RPMI8226 (cell line): ENCODE measurements around the gene SETBP1.

Source experiments
- DNase-seq: peaks from one replicate; pipeline ENCODE4 v3.0.0-alpha.2; 2015

The SETBP1 gene

DNA sequence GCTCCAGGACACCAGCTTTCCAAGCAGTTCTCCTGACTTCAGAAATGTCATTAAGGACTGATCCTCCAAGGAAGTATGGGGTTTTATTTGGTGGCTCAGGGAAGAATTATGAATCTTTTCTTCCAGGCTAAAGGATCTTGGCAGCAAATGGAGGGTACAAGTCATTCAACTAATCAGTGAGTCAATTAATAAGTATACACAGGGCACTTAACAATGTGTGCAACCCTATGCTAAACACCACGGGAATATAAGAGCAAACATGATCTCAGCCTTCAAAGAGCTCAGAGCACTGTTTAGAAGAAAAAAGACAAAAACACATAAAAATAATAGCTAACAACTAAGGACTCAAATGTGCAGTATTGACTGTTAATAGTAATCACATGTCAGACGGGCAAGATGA is 234.5 kb downstream of the SETBP1 start:
- DNase-seq = no peak

- no peak for DNase-seq
These were observed 235.0 kb downstream of the SETBP1 start for GRCh38 chr18:44915661-44916060.

GRCh38 chr18:44916429-44917207 is 235.9 kb downstream of the SETBP1 start:
- no peak for DNase-seq

DNA sequence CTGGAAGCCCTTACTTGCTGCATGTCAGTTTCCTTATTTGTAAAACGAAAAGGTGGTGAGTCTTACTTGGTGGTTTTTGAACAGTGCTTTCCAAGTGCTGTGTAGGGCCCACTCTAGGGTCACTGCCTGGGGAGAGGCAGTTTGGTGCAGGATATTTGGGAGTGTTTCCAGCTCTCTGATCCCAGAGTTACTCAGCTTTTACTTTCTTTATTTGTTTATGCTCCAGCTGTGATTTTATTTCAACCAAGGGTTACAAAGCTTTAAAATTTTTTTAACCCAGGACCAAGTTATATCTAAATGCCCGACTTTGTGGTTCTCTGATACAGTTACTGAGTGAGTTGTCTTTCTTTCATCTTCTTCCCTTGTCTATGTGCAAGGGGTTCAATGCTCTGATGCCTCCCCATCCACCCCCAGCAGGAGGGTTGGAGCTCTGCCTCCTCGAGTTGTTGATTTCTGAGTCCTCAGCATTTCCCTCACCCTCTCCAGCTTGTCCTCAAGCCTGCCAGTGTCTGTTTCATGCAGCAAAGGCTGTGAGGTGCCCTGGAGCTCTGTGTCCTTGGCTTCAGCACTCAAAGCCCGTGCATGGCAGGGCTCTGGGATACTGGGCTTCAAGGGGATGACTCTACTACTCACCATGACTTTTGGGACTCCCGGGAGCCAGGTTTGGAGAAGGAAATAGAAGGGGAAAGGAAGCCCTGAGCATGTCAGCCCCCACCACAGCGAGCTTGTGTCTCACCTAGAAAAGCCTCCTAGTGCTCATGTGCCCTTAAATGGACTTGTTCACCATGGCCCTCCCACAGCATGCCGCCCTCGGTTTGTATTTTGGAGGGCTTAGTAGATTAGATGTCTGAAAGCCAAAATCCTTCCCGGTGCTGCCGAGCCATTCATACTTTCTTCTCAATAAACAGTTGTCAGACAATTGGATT is 236.8 kb downstream of the SETBP1 start:
- no peak for DNase-seq

DNA sequence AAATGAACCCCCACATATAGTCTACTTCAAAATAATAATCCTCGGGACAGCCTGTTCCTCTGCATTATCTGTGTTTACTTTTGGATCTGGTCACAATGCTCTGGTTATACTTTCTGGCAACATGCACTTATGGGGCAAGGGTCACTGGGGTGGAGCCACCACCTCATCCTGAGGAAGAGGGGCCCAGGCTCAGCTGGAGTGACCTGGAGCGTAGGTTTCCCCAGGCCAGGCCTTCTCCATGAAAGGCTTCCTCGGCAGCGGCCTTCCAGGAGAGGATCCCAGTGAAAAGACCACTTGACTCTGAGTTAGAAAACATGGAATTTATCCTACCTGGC is 237.4 kb downstream of the SETBP1 start:
- no peak for DNase-seq

DNA sequence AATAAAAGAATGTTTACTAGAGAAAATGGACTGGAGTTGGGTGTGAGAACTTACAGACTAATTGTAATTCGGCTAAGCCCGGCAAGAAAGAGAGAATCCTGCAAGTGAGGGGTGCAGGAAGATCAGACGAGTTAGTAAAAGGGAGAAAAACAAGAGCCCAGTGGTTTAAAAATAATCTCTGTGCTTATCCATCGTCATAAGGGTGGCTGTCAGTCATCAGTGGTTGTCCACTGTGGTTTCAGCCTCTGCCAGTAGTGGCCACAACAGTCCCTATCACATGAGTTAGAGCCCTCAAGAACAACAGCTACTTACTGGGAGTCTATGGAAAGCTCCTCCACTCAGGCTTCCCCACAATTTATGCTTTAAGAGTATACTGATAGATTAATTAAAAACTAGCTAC is 239.8 kb downstream of the SETBP1 start:
- DNase-seq = no peak

DNA sequence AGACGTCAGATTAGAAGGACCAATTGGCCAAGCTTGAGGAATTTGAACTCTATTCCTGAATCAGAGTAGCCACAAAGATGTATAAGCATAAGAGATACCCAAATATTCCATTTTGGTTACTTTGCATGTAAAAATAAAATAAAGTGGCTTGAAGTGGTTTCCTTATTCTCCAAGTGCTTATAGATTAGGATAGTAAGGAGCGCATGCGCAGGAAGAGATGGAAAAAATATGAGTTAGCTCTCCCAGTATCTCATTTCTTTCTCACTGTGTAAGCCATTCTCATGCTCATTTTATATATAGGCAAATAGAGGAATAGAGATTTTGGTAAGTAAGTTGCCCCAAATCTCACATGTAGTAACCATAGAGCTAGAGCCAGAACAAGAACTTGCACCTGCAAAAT is 241.3 kb downstream of the SETBP1 start:
- no peak for DNase-seq

- DNase-seq = no peak
These were observed 242.3 kb downstream of the SETBP1 start for GRCh38 chr18:44922968-44923367.

- no peak for DNase-seq
These were observed 244.3 kb downstream of the SETBP1 start for GRCh38 chr18:44924785-44925499.

- no peak for DNase-seq
These were observed 246.6 kb downstream of the SETBP1 start for GRCh38 chr18:44927127-44927849.

DNA sequence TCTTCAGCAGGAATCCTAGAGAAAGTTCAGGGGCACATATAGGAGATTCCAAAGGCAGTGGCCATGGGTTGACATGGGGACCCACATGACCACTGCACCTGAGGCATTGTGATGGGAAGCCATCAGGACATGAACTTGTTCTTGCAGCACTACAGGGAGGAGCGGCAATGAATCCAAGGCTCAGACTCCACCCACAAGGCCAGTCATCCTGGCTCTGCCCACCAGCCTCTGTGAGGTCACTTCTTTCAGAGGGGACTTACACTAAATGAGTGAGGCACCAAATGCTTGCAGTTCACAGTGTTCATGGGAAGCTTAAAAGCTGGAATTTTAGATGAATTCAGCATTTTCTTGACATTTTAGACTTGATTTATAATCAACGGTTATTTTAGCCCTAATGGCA is 254.2 kb downstream of the SETBP1 start:
- no peak for DNase-seq

GRCh38 chr18:44935455-44935854 is 254.8 kb downstream of the SETBP1 start:
- no peak for DNase-seq

GRCh38 chr18:44936485-44936884 is 255.8 kb downstream of the SETBP1 start:
- DNase-seq = no peak

DNA sequence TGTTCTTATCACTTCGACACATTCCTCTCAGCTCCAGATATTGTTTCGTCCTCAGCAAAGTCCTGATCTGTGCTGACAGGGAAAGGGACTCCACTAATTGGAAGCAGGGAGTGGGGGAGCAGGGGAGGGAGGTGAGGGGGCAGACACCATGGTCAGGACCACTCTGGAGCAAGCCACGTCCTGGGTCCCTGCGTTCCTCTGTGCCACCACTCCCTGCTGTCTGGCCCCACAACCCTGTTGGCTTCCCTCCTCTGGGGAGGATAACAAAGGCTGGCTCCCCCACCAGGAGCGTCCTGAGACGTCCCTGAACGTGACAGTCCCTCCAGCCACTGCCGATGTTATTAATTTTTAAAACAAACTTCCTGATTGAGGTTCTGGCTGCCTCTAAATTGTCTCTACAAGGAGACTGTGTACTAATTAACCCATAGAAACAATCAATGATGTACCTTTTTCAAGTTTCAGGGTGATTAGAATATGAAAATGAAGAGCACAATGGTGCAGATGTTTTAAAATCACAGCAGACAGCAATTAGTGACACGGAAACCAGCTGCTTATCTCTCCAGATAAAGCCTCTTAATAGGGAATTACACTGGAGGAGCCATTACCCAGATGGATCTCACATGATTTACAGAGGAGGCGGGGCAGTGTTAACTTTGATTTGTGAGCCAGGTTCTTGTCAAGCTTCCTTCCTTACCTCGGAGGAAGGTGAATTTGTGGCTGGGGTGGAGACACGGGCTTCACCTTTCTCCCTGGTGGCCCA is 257.5 kb downstream of the SETBP1 start:
- no peak for DNase-seq

DNA sequence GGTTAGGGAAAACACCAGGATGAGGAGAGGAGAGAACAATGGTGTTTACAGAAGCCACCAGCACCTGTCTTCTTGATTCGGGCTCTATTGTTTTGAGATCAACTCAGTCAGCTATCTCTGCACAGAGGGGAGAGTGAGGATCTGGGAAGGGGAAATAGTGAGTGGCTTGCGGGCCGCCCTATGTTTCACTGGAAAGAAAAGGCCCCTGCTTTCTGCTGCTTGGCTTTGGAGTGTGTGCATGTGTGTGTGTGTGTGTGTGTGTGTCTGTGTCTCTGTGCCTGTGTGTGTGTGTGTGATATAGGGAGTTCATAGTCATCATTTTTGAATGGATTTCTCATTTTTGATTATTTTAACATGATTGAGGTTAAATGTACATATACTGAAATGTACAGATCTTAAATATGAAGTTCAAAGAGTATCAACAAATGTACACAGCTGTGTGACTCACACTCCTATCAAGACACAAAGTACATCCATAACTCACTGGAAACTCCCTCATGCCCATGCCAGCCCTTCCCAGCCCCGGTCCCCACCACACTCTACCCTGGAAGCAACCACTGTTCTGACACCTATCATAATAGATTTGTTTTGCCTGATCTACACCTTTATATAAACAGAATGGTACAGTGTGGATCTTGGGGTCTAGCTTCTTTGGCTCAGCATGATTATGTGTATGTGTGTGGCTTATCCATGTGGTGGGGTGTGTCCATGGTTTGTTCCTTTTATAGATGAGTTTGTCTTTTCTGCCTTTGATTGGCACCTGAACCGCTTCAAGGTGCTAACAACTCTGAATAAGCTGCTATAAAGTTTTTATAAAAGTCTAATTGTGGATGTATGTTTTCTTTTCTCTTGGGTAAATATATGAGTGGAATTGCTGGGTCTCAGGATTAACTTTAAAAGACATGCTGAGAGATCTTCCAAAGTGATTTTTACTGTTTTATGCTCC is 258.3 kb downstream of the SETBP1 start:
- DNase-seq = no peak

DNA sequence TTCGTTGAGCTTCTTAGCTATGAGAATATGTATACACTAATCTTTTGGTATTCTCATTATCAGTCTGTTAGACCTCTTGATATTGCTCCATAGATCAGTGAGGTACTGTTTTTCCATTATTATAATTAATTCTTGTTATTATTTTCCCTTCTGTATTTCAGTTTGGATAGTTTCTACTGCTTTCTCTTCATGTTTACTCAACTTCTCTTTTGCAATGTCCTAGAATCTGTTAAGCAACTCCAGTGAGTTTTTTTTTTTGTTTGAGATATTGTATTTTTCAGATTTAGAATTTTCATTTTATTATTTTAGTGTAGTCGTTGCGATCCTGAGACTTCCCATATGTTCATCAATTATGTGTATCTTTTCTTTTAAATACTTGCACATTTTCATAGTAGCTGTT is 260.8 kb downstream of the SETBP1 start:
- DNase-seq = no peak

GRCh38 chr18:44942073-44942472 is 261.4 kb downstream of the SETBP1 start:
- no peak for DNase-seq

DNA sequence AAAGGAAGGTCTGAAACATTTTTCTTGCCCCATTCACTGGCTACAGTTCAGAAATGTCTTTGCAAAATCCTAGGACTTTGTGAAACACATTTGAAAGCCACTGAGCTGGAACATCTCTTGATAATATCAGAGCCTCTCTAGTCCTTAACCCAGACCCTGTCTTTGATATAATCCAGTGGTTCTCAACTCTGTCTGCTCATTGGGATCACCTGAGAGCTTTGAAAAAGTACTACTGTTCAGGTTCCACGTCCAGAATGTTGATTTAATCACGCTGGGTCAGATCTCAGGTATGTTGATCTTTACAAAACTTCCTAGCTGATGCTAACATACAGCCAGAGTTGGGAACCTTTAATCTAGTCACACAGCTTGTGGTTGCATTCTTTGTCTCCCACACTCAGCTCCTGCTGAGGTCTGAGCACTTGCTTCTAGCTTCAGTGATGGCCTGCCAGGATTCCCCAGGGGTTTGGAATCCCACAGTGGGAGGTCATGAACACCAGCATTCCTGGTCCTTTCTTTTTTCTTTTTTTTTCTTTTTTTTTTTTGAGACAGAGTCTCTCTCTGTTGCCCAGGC is 262.7 kb downstream of the SETBP1 start:
- no peak for DNase-seq

GRCh38 chr18:44944461-44944860 is 263.8 kb downstream of the SETBP1 start:
- DNase-seq = no peak

DNA sequence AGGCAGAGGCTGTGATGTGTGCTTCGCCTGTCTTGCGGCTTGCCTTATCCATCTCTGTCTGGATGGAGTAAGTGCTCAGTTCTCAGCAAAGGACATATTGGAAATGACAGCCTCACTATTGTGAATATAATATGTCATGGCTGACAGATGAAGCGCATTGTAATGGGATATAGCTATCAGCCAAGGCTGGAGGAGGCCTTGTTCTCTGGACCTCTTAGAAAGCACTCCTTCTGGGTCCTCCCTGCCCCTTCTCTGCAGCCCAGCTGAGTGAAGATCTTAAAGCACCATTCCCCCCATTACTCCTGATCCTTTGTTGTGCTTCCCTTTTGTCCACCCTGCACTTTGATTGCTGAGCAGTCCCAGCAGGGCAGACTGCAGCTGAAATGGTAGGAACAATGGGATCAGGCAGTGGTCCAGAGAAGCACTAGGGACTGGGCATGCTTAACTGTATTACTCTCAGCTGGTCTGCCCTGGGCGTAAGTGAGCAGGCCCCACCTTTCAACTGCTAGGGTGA is 265.3 kb downstream of the SETBP1 start:
- DNase-seq = no peak
